GM19467 (cell line): ENCODE measurements around the gene CTNNBIP1.
"Not testable (repeated sequence)": the region's sequence is repeated elsewhere in the genome, so short reads cannot be mapped to it uniquely, and the experiment has no call there.

ENCODE experiments used
- ATAC-seq: cut with Tn5 transposase; IDR thresholded peaks from one replicate; pipeline ENCODE4 v1.9.1; 2021; ENCODE audit warnings: mild to moderate bottlenecking, moderate library complexity; ENCODE audit not compliant: unreplicated experiment

Gene CTNNBIP1

DNA sequence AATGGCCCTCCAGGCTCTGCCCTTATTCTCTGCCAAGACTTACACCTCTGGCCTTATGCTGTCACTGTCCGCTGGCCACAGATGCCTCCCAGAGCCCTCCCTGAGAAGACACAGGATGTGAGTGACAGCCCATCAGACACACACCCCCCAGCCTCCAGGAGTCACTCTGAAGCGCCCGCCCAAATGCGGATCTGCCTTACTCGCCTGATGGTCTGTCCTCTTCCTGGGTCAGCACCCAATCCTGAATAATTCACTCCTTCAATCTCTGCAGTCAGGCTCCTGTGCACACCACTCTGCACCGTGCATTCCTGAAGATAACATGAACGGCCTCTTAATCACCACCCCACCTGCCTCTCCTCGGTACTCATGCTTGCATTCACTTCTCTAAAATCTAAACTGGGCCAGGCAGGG is 101.0 kb downstream of the CTNNBIP1 start:
- ATAC-seq: no peak

- no peak for ATAC-seq
Measured at GRCh38 chr1:9808459-9808858, 101.6 kb downstream of the CTNNBIP1 start.

DNA sequence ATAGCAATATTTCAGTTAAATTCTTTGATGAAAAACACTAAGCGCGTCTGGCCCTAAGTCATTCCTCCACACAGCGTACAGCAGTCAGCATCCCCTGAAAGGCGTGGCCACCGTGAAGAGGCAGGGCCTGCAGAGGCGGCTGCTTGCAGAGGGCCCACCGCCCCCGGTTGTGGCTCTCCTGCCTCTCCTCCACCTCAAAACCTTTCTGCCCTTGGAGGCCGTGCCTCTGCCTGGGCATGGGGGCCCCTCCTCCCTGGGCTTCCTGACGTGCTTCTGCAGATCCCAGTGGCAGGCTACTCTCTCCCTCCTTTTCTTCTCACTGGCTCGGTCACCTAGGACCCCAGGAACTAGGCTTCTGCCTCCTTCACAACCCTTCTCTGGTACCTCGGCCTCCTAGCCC is 102.5 kb downstream of the CTNNBIP1 start:
- ATAC-seq: no peak

GRCh38 chr1:9805972-9806371 is 104.1 kb downstream of the CTNNBIP1 start:
- ATAC-seq: not testable (repeated sequence)

DNA sequence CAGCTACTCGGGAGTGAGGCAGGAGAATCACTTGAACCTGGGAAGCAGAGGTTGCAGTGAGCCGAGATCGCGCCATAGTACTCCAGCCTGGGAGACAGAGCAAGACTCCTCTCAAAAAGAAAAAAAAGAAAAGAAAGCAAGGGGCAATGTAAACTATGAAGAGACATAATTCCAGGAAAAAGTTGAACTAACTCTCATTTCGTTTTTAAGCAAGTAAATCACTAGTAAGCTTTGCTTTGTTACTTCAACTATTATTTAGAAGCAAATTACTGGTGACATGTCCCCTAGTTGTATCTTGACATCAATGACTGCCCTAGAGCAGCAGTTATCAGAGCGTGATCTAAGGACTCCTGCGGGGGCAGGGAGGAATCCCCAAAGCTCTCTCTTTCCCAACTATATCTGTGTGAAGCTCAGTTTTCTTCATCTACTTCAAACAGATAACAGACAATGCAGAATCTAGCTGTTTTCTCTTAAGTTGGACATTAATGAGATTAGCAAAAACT is 105.0 kb downstream of the CTNNBIP1 start:
- ATAC-seq: no peak

DNA sequence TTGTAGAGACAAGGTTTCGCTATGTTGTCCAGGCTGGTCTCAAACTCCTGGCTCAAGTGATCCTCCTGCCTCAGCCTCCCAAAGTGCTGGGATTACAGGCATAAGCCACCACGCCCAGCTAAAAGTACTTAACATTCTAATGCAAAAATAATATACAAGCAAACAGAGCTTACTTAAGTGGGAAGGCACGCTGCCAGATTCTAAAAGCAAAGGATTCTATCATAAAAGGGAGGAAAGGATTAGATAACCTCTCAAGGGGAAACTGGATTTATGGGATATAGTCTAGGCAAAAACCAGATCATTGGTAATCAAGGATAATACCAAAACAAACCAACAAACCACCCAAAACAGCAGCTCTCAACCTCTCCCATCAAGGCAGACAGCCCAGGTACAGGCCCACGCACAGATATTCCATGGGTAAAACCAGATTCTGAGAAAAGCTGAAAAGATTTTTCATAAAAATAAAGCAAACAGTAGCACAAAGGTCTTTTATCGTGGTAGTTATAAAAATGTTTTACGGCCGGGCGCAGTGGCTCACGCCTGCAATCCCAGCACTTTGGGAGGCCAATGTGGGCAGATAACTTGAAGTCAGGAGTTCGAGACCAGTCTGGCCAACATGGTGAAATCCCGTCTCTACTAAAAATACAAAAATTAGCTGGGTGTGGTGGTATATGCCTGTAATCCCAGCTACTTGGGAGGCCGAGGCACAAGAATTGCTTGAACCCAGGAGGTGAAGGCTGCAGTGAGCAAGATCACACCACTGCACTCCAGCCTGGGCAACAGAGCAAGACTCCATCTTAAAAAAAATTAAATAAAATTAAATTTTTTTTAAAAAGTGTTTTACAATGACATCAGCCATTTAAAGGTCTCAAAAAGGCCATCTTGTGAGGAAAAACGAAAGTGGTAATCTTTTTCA is 106.8 kb downstream of the CTNNBIP1 start:
- ATAC-seq: not testable (repeated sequence)

DNA sequence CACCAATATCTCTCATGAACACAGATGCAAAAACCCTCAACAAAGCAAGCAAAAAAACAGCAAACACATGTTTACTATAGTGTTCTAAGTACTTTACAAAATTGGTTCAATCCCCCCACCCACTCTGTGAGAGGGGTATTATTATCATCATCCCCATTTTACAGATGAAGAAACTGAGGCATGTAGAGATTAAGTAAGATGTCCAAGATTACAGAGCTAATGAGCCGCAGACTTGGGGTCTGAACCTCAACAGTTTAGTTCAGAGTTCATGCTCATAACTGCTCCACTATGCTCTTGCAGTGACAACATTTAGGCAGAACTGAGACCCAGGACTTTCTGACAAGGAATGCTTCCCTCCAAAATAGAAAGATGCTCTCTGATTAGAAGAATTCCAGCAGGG is 108.2 kb downstream of the CTNNBIP1 start:
- no peak for ATAC-seq
